MCF 10A (cell line): ENCODE results near the gene OSTN. TPM values are rescaled to one million over a fixed set of nuclear protein-coding genes. Genes with fewer than 3 reads are reported as not detected.

Experiments used
- BruUV-seq: library from RNA; stranded (reverse); fragments of 400-500 nt; replicated peaks from 2 replicates; lab custom pipeline; 2021; lab: Mats Ljungman, UMichigan
- CTCF ChIA-PET: fragments of 300-600 bp; sonication (Branson Sonifier 250); formaldehyde crosslinking; extraction: SDS; loops from one replicate; lab custom pipeline; 2021; ENCODE audit warnings: antibody characterized with exemption, inconsistent platforms; lab: Yijun Ruan, JAX
- POLR2A ChIA-PET: fragments of 300-600, 350-650 bp; sonication (Branson Sonifier 250); formaldehyde crosslinking; extraction: SDS; loops from one replicate; lab custom pipeline; 2020; ENCODE audit warnings: antibody characterized with exemption, inconsistent platforms; lab: Yijun Ruan, JAX
- DNase-seq: peaks from one replicate; pipeline ENCODE4 v3.0.0-alpha.2; 2018; ENCODE audit not compliant: unreplicated experiment
- H3K27ac Mint-ChIP-seq: one replicate; pipeline ENCODE4 v1.8.0; 2022; ENCODE audit warnings: mild to moderate bottlenecking, low read depth, mixed read lengths; ENCODE audit not compliant: unreplicated experiment
- H3K27me3 Mint-ChIP-seq: one replicate; pipeline ENCODE4 v1.8.0; 2022; ENCODE audit warnings: mixed read lengths; ENCODE audit not compliant: insufficient read depth, unreplicated experiment
- H3K36me3 Mint-ChIP-seq: one replicate; pipeline ENCODE4 v1.8.0; 2022; ENCODE audit warnings: mild to moderate bottlenecking, moderate library complexity, mixed read lengths; ENCODE audit not compliant: insufficient read depth, unreplicated experiment
- H3K4me1 Mint-ChIP-seq: one replicate; pipeline ENCODE4 v1.8.0; 2022; ENCODE audit warnings: mixed read lengths; ENCODE audit not compliant: insufficient read depth, unreplicated experiment
- H3K4me3 Mint-ChIP-seq: one replicate; pipeline ENCODE4 v1.8.0; 2022; ENCODE audit warnings: mild to moderate bottlenecking, moderate library complexity, mixed read lengths; ENCODE audit not compliant: unreplicated experiment
- H3K9me3 Mint-ChIP-seq: one replicate; pipeline ENCODE4 v1.8.0; 2022; ENCODE audit warnings: mixed read lengths; ENCODE audit not compliant: unreplicated experiment
- intact Hi-C: fragments of 100-400 bp; cut with micrococcal nuclease; formaldehyde crosslinking; loops from 2 replicates; pipeline ENCODE4 v1.14.1; 2022
- total RNA-seq: library from RNA; stranded (reverse); gene quantifications from 2 replicates; pipeline ENCODE4 v1.2.3, GENCODE V29; 2022
- TF ChIP-seq, protein P1 (sequence below): fragments of 200-600 bp; IDR thresholded peaks from one replicate; pipeline ENCODE4 v1.8.0; 2022; ENCODE audit warnings: antibody characterized with exemption, mild to moderate bottlenecking; ENCODE audit not compliant: unreplicated experiment

The OSTN gene
- total RNA-seq, 1 experiment from 2014 or later: not detected

DNA sequence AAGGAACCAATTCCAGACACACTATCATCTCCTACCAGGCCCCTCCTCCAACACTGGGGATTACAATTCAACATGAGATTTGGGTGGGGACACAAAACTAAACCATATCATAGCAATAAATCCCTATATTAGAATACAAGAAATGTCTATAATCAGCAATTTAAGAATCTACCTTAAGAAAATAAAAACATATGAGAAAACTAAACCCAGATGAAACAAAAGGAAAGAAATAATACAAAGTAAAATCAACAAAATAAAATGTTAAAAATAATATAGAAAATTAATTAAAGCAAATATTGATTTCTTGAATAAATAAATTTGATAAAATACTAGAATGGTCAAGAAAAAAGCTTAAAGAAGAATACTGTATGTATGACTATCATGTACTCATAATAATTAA is 6.1 kb upstream of the OSTN start:
- TF ChIP-seq, protein P1, sequence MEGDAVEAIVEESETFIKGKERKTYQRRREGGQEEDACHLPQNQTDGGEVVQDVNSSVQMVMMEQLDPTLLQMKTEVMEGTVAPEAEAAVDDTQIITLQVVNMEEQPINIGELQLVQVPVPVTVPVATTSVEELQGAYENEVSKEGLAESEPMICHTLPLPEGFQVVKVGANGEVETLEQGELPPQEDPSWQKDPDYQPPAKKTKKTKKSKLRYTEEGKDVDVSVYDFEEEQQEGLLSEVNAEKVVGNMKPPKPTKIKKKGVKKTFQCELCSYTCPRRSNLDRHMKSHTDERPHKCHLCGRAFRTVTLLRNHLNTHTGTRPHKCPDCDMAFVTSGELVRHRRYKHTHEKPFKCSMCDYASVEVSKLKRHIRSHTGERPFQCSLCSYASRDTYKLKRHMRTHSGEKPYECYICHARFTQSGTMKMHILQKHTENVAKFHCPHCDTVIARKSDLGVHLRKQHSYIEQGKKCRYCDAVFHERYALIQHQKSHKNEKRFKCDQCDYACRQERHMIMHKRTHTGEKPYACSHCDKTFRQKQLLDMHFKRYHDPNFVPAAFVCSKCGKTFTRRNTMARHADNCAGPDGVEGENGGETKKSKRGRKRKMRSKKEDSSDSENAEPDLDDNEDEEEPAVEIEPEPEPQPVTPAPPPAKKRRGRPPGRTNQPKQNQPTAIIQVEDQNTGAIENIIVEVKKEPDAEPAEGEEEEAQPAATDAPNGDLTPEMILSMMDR: no peak
- H3K27me3 Mint-ChIP-seq: no peaks in the 10 kb centered on the region
- H3K4me3 Mint-ChIP-seq: no peak overlapping the region
- H3K9me3 Mint-ChIP-seq: peaks cover 8% of the 10 kb centered on the region
- H3K27ac Mint-ChIP-seq: no peak overlapping the region
- no TSS peak for BruUV-seq
- no peak for DNase-seq
- no peaks in the 10 kb centered on the region for H3K4me1 Mint-ChIP-seq
- intact Hi-C loops: no loop called here
- ChIA-PET CTCF (interaction anchor here (0.6 kb wide), 3 partner anchors 163 to 341 kb away, joined by 3 to 4 read pairs (median 3); no protein-coding TSS in a partner anchor), POLR2A (interaction anchor here (0.6 kb wide), 1 partner anchor 38 kb away, joined by 3 read pairs; no protein-coding TSS in a partner anchor)
- no peaks in the 10 kb centered on the region for H3K36me3 Mint-ChIP-seq

DNA sequence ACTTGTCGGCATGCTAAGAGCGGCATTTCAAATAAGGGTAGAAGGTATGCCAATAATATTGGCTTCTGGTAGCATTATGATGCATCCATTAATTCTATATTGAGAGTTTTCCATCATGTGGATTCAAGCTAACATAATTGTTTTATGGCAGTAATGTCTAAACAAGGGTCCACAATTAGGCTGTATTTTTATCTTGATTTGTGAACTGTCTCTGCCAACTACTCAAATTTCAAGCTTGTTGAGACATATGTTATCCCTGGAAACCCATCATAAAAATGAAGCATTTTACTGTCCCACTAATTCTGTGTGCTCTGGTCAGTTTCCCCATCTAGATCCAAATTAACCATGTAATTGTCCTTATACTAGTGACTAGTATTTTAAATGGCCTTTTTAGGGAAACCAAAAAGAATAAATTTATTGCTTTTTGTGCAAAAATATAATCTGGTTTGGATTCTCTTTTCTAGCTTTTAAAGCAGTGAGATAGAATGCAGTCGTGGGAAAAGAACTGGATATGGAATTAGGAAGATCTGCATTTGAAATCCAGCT is 1.2 kb upstream of the OSTN start:
- BruUV-seq: no TSS peak
- H3K4me1 Mint-ChIP-seq: no peaks in the 10 kb centered on the region
- TF ChIP-seq, protein P1: no peak
- ChIA-PET POLR2A (interaction anchor here (0.7 kb wide), 1 partner anchor 53 kb away, joined by 3 read pairs; no protein-coding TSS in a partner anchor), CTCF (interaction anchor here (0.5 kb wide), 1 partner anchor 33 kb away, joined by 3 read pairs; no protein-coding TSS in a partner anchor)
- no peaks in the 10 kb centered on the region for H3K9me3 Mint-ChIP-seq
- H3K36me3 Mint-ChIP-seq: no peaks in the 10 kb centered on the region
- H3K4me3 Mint-ChIP-seq: no peak overlapping the region
- intact Hi-C loops: no loop called here
- no peak overlapping the region for H3K27ac Mint-ChIP-seq
- no peaks in the 10 kb centered on the region for H3K27me3 Mint-ChIP-seq
- DNase-seq: no peak

DNA sequence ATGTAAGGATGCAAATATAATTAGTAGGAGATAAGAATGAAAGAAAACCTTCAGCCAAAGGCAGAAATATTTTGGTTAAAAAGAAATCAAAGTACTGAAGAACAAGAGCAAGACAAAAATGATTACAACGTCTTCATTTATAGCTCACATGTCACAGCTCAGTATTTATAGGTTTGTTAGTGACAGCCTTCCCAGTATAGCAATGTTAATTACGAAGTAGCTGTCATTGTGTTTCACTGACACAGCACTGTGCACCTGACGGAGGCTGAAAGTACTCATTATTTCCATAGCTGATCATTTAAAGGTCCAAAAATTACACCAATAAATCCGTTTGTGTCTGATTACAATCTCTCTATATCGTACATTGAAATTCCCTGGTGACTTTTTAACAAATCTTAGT is 561 bp upstream of the OSTN start:
- H3K4me3 Mint-ChIP-seq: no peak overlapping the region
- H3K4me1 Mint-ChIP-seq: no peaks in the 10 kb centered on the region
- no peaks in the 10 kb centered on the region for H3K9me3 Mint-ChIP-seq
- DNase-seq: no peak
- intact Hi-C loops: no loop called here
- no peaks in the 10 kb centered on the region for H3K27me3 Mint-ChIP-seq
- no peak overlapping the region for H3K27ac Mint-ChIP-seq
- ChIA-PET POLR2A (interaction anchor here (0.6 kb wide), 1 partner anchor 934 kb away, joined by 4 read pairs; no protein-coding TSS in a partner anchor), CTCF (no interaction called here)
- H3K36me3 Mint-ChIP-seq: no peaks in the 10 kb centered on the region
- TF ChIP-seq, protein P1: no peak
- BruUV-seq: no TSS peak

DNA sequence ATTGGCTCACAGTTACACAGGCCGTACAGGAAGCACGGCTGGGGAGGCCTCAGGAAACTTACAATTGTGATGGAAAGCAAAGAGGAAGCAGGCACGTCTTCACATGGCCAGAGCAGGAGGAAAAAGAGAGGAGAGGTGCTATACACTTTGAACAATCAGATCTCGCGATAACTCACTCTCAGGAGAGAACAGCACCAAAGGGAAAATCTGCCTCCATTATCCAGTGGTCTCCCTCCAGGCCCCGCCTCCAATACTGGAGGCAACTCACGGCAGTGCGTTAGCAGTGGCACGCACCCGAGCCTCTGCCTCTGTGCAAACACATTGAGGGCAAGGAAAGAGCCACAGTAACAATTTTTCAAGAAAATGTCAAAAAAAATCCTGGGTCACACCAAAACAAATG is 11.0 kb downstream of the OSTN start:
- H3K27ac Mint-ChIP-seq: no peak overlapping the region
- intact Hi-C loops: no loop called here
- CTCF ChIA-PET: no interaction called here

More for the DNA sequence above, 11.0 kb downstream of the OSTN start:
- BruUV-seq: no TSS peak
- DNase-seq: no peak
- POLR2A ChIA-PET: interaction anchor here (0.6 kb wide), 1 partner anchor 450 kb away, joined by 3 read pairs; no protein-coding TSS in a partner anchor
- TF ChIP-seq, protein P1: no peak
- H3K27me3 Mint-ChIP-seq: no peaks in the 10 kb centered on the region
- H3K36me3 Mint-ChIP-seq: no peaks in the 10 kb centered on the region
- no peak overlapping the region for H3K4me3 Mint-ChIP-seq
- H3K4me1 Mint-ChIP-seq: no peaks in the 10 kb centered on the region
- no peaks in the 10 kb centered on the region for H3K9me3 Mint-ChIP-seq
